ENCODE measurements around the gene SRCAP.

SRCAP gene

GRCh38 chr16:30777591-30778297, 78.8 kb downstream of the SRCAP start:
- DNase-seq, result no peak

- DNase-seq, result no peak
Measured at GRCh38 chr16:30778549-30779244, 79.7 kb downstream of the SRCAP start.

GRCh38 chr16:30779596-30779995, 80.6 kb downstream of the SRCAP start:
- no peak for DNase-seq

GRCh38 chr16:30780021-30780420, 81.0 kb downstream of the SRCAP start:
- no peak for DNase-seq

GRCh38 chr16:30780549-30780948, 81.6 kb downstream of the SRCAP start:
- DNase-seq, result no peak

- no peak for DNase-seq
Measured at GRCh38 chr16:30782486-30783279, 83.7 kb downstream of the SRCAP start.

GRCh38 chr16:30783280-30784109, 84.5 kb downstream of the SRCAP start:
- DNase-seq, result no peak

GRCh38 chr16:30784215-30784614, 85.2 kb downstream of the SRCAP start:
- DNase-seq, result no peak

- no peak for DNase-seq
Measured at GRCh38 chr16:30785126-30786106, 86.4 kb downstream of the SRCAP start.

- DNase-seq, result peak; percentile 57
Measured at GRCh38 chr16:30786115-30786935, 87.4 kb downstream of the SRCAP start.

- peak; percentile 74 for DNase-seq
Measured at GRCh38 chr16:30786936-30787612, 88.1 kb downstream of the SRCAP start, which contains the start of gene ZNF629. TSS of gene ZNF629 (minus strand) at chr16:30787205. CDS start at chr16:30784482, 2,723 bp downstream.

- DNase-seq, result no peak
Measured at GRCh38 chr16:30787613-30788378, 88.8 kb downstream of the SRCAP start.
